GM12878 (cell line): ENCODE measurements around the gene F3. TPM values are rescaled to one million over a fixed set of nuclear protein-coding genes. Genes with fewer than 3 reads are reported as not detected.
"Not testable (repeated sequence)": the region's sequence is repeated elsewhere in the genome, so short reads cannot be mapped to it uniquely, and the experiment has no call there.

ENCODE experiments used
- ATAC-seq: fragments of 200-7000 bp; cut with Tn5 transposase; 3 replicates; pipeline ENCODE4 v1.9.1; 2020; ENCODE audit warnings: mild to moderate bottlenecking, moderate library complexity
- BruUV-seq: library from RNA; stranded (reverse); fragments of 400-500 nt; replicated peaks from 2 replicates; lab custom pipeline; 2021; lab: Mats Ljungman, UMichigan
- CTCF ChIA-PET: fragments of 300-600 bp; sonication (Branson Sonifier 250); formaldehyde crosslinking; extraction: SDS; loops from one replicate; lab custom pipeline; 2021; ENCODE audit warnings: inconsistent platforms; lab: Yijun Ruan, JAX
- POLR2A ChIA-PET: fragments of 350-600 bp; formaldehyde crosslinking; extraction: SDS; loops from one replicate; lab custom pipeline; 2021; ENCODE audit warnings: inconsistent platforms; lab: Charles Lee
- RAD21 ChIA-PET: fragments of 300-600 bp; sonication (Branson Sonifier 250); formaldehyde crosslinking; loops from one replicate; lab custom pipeline; 2023; ENCODE audit warnings: antibody characterized with exemption; ENCODE audit not compliant: unreplicated experiment; lab: Charles Lee
- SMC1A ChIA-PET: fragments of 300-600 bp; sonication (Branson Sonifier 250); formaldehyde crosslinking; loops from one replicate; lab custom pipeline; 2023; ENCODE audit not compliant: unreplicated experiment, uncharacterized antibody; lab: Charles Lee
- DNase-seq: peaks from one replicate; pipeline ENCODE4 v3.0.0-alpha.2; 2011; ENCODE audit warnings: low read depth, low spot score
- FAIRE-seq: peaks from 3 replicates; lab custom pipeline; 2011; peaks lifted over from hg19 to GRCh38; lab: Jason Lieb, UNC
- H2AFZ ChIP-seq: 2 replicates; pipeline ENCODE4 v1.6.0; 2011; ENCODE audit warnings: low read depth, low read length, control low read depth; ENCODE audit not compliant: control insufficient read depth
- H3K27ac ChIP-seq: 2 replicates; pipeline ENCODE4 v1.5.1; 2011; ENCODE audit warnings: control low read depth; ENCODE audit not compliant: control insufficient read depth, insufficient read depth
- H3K27me3 ChIP-seq, 2 experiments: replicated peaks in 1 of 2; 2 replicates each; pipeline versions ENCODE4 v1.6.0 to v1.6.1; 2011; ENCODE audit warnings: low read length in 1 of 2; ENCODE audit not compliant: control insufficient read depth in 2 of 2, insufficient read depth in 2 of 2
- H3K36me3 ChIP-seq, 2 experiments: 2 replicates each; pipeline ENCODE4 v1.5.1; 2011; ENCODE audit warnings: low read length in 1 of 2; ENCODE audit not compliant: control insufficient read depth in 2 of 2, insufficient read depth in 2 of 2
- H3K4me1 ChIP-seq: 2 replicates; pipeline ENCODE4 v1.6.1; 2011; ENCODE audit warnings: mild to moderate bottlenecking, low read length, moderate library complexity, mixed read lengths; ENCODE audit not compliant: control insufficient read depth, insufficient read depth
- H3K4me2 ChIP-seq: 2 replicates; pipeline ENCODE4 v1.6.0; 2011; ENCODE audit warnings: control low read depth; ENCODE audit not compliant: control insufficient read depth, insufficient read depth
- H3K4me3 ChIP-seq: fragments of 200-600 bp; sonication (generic); 2 replicates; pipeline ENCODE4 v1.5.1; 2016
- H3K79me2 ChIP-seq: 2 replicates; pipeline ENCODE4 v1.6.0; 2011; ENCODE audit warnings: low read length; ENCODE audit not compliant: control insufficient read depth, insufficient read depth
- H3K9ac ChIP-seq: 2 replicates; pipeline ENCODE4 v1.8.0; 2011; ENCODE audit warnings: low read length, control low read depth, mixed read lengths; ENCODE audit not compliant: control insufficient read depth, insufficient read depth
- H3K9me3 ChIP-seq: replicated peaks from 3 replicates; pipeline ENCODE4 v1.5.1; 2011; ENCODE audit warnings: mild to moderate bottlenecking, low read length; ENCODE audit not compliant: control insufficient read depth, insufficient read depth
- H4K20me1 ChIP-seq: 2 replicates; pipeline ENCODE4 v1.6.0; 2011; ENCODE audit not compliant: control insufficient read depth, insufficient read depth
- CEBPZ ChIP-seq: fragments of 150-350 bp; IDR thresholded peaks from 2 replicates; pipeline ENCODE4 v1.6.1; 2016; ENCODE audit warnings: low read depth, low read length
- ELK1 ChIP-seq: IDR thresholded peaks from 2 replicates; pipeline ENCODE4 v1.6.1; 2012; ENCODE audit warnings: low read depth, low read length, improper control_type of control experiment
- IRF4 ChIP-seq: IDR thresholded peaks from 2 replicates; pipeline ENCODE4 v1.6.1; 2011; ENCODE audit warnings: low read depth, low read length
- TARDBP ChIP-seq: IDR thresholded peaks from 2 replicates; pipeline ENCODE4 v1.6.1; 2016; ENCODE audit warnings: borderline replicate concordance
- ZNF24 ChIP-seq: fragments of 450-650 bp; IDR thresholded peaks from 2 replicates; pipeline ENCODE4 v1.6.1; 2017; ENCODE audit warnings: antibody characterized with exemption, mild to moderate bottlenecking
- WGBS: methylation state at CpG from one replicate; pipeline ENCODE4 v1.1.6; 2016; ENCODE audit warnings: low lambda C conversion rate; ENCODE audit not compliant: insufficient replicate concordance, insufficient coverage; ENCODE audit errors: missing lambda C conversion rate; 5-methylcytosine and 5-hydroxymethylcytosine counted together
- in situ Hi-C: fragments of 300-500 bp; cut with MboI; formaldehyde crosslinking; loops from 9 replicates; pipeline ENCODE4 v1.14.3; 2018; ENCODE audit warnings: mixed read lengths
- intact Hi-C: fragments of 100-400 bp; cut with micrococcal nuclease; formaldehyde crosslinking; loops from one replicate; pipeline ENCODE4 v1.14.2; 2022; ENCODE audit not compliant: unreplicated experiment
- polyA plus RNA-seq, 11 experiments: library from polyadenylated mRNA; depleted of rRNA in 4 of 11; unstranded in 6 of 11; stranded (reverse) in 5 of 11; fragments of >200 nt; fragmentation: Nextera tagmentation in 4 of 11; fragmentation: Illumina TruSeq in 1 of 11; extraction: Ambion mirVana in 4 of 11; extraction: Trizol in 1 of 11; gene quantifications; 1 replicate in 1 of 11; 2 replicates in 10 of 11; pipeline versions ENCODE4 v1.2.1 to v1.2.3, GENCODE V29; 2011 to 2016; ENCODE audit warnings: inconsistent platforms in 2 of 11, missing spikeins in 2 of 11, low read depth in 1 of 11
- total RNA-seq, 4 experiments: library from RNA; depleted of rRNA in 3 of 4; stranded (reverse); fragments of >200 nt in 3 of 4; fragmentation: Illumina TruSeq in 1 of 4; extraction: Trizol in 1 of 4; gene quantifications; 2 replicates each; pipeline versions ENCODE4 v1.2.1 to v1.2.3, GENCODE V29; 2013 to 2021
- TF ChIP-seq, protein P1 (sequence below): fragments of 450-650 bp; IDR thresholded peaks from 2 replicates; pipeline ENCODE4 v1.6.1; 2017; ENCODE audit warnings: mild to moderate bottlenecking, low read depth, inconsistent platforms; ENCODE audit not compliant: poor library complexity, severe bottlenecking
- TF ChIP-seq, protein P2 (sequence below): fragments of 450-650 bp; conservative IDR thresholded peaks from 2 replicates; pipeline ENCODE4 v1.6.1; 2017; ENCODE audit warnings: mild to moderate bottlenecking, moderate library complexity

F3 gene
- total and polyA plus RNA-seq, 10 of the 15 experiments (the other 5 are each of a cell fraction or from before 2014, with no cell fraction given), result 0.18 to 0.33 TPM; not detected in 8

- TF ChIP-seq, protein P1, sequence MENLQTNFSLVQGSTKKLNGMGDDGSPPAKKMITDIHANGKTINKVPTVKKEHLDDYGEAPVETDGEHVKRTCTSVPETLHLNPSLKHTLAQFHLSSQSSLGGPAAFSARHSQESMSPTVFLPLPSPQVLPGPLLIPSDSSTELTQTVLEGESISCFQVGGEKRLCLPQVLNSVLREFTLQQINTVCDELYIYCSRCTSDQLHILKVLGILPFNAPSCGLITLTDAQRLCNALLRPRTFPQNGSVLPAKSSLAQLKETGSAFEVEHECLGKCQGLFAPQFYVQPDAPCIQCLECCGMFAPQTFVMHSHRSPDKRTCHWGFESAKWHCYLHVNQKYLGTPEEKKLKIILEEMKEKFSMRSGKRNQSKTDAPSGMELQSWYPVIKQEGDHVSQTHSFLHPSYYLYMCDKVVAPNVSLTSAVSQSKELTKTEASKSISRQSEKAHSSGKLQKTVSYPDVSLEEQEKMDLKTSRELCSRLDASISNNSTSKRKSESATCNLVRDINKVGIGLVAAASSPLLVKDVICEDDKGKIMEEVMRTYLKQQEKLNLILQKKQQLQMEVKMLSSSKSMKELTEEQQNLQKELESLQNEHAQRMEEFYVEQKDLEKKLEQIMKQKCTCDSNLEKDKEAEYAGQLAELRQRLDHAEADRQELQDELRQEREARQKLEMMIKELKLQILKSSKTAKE, result no peak
- TF ChIP-seq IRF4 (no peak), TARDBP (no peak)
Measured at GRCh38 chr1:94579876-94580294, 38.3 kb upstream of the F3 start (continued).

DNA sequence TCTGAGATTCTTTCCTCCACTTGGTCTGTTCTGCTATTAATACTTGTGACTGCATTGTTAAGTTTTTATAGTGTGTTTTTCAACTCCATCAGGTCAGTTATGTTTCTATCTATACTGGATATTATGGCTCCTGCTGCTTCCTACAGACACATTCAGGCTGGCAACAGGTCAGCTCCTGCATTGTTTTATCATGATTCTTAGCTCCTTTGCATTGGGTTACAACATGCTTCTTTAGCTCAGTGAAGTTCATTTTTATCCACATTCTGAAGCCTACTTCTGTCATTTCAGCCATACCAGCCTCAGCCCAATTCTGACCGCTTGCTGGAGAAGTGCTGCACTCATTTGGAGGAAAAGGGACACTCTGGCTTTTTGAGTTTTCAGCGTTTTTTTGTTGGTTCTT is 37.3 kb upstream of the F3 start:
- ChIA-PET RAD21 (interaction anchor here (0.6 kb wide), 1 partner anchor 77 kb away, joined by 3 read pairs; no protein-coding TSS in a partner anchor), POLR2A (no interaction called here), SMC1A (no interaction called here), CTCF (no interaction called here)
- no peaks in the 10 kb centered on the region for H3K27me3 ChIP-seq
- FAIRE-seq, result no peak
- no peak overlapping the region for H3K4me2 ChIP-seq
- H3K36me3 ChIP-seq, result no peaks in the 10 kb centered on the region
- no peaks in the 10 kb centered on the region for H4K20me1 ChIP-seq
- H2AFZ ChIP-seq, result no peak overlapping the region
- intact Hi-C loops, result no loop called here
- H3K4me3 ChIP-seq, result no peak overlapping the region
- no peak for DNase-seq
- no peaks in the 10 kb centered on the region; the same call in 2 of the 3 replicates for H3K9me3 ChIP-seq
- no peaks in the 10 kb centered on the region for H3K79me2 ChIP-seq
- H3K27ac ChIP-seq, result no peak overlapping the region
- H3K4me1 ChIP-seq, result no peaks in the 10 kb centered on the region
- in situ Hi-C loops, result no loop called here
- H3K9ac ChIP-seq, result no peak overlapping the region
- TF ChIP-seq ZNF24 (no peak), ELK1 (no peak), CEBPZ (no peak)
- TF ChIP-seq, protein P2, sequence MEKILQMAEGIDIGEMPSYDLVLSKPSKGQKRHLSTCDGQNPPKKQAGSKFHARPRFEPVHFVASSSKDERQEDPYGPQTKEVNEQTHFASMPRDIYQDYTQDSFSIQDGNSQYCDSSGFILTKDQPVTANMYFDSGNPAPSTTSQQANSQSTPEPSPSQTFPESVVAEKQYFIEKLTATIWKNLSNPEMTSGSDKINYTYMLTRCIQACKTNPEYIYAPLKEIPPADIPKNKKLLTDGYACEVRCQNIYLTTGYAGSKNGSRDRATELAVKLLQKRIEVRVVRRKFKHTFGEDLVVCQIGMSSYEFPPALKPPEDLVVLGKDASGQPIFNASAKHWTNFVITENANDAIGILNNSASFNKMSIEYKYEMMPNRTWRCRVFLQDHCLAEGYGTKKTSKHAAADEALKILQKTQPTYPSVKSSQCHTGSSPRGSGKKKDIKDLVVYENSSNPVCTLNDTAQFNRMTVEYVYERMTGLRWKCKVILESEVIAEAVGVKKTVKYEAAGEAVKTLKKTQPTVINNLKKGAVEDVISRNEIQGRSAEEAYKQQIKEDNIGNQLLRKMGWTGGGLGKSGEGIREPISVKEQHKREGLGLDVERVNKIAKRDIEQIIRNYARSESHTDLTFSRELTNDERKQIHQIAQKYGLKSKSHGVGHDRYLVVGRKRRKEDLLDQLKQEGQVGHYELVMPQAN, result no peak
- 14% methylated on average over 2 of the region's 2 CpGs for WGBS
- ATAC-seq, result no peak
- BruUV-seq, result no TSS peak

DNA sequence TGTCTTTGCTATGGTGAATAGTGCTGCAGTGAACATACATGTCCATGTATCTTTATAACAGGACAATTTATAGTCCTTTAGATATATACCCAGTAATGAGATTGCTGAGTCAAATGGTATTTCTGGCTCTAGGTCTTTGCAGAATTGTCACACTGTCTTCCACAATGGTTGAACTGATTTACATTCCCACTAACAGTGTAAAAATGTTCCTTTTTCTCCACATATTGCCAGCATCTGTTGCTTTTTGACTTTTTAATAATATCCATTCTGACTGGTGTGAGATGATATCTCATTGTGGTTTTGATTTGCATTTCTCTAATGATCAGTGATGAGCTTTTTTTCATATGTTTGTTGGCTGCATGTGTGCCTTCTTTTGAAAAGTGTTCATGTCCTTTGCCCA is 32.4 kb upstream of the F3 start:
- H3K9me3 ChIP-seq, H3K79me2 ChIP-seq, H2AFZ ChIP-seq, in situ Hi-C loops, RAD21 ChIA-PET, POLR2A ChIA-PET, ATAC-seq, H3K4me1 ChIP-seq, DNase-seq, H3K9ac ChIP-seq, H3K4me3 ChIP-seq, SMC1A ChIA-PET, CTCF ChIA-PET, BruUV-seq, H3K4me2 ChIP-seq, intact Hi-C loops, H4K20me1 ChIP-seq, FAIRE-seq, H3K27me3 ChIP-seq, H3K36me3 ChIP-seq, H3K27ac ChIP-seq: not testable (repeated sequence)
